Colonic mucosa (tissue), 4 donors: Measurements from ENCODE around the gene MAGI2. TPM values are rescaled to one million over a fixed set of nuclear protein-coding genes. Genes with fewer than 3 reads are reported as not detected.

ENCODE experiments used
- DNase-seq: peaks from one replicate; pipeline ENCODE4 v3.0.0-alpha.2; 2020
- H3K27ac ChIP-seq: fragments of 200-600 bp; one replicate; pipeline ENCODE4 v1.8.0; 2021
- H3K27me3 ChIP-seq: fragments of 200-600 bp; one replicate; pipeline ENCODE4 v1.8.0; 2021
- H3K36me3 ChIP-seq: fragments of 200-600 bp; one replicate; pipeline ENCODE4 v1.8.0; 2021
- H3K4me1 ChIP-seq: fragments of 200-600 bp; one replicate; pipeline ENCODE4 v1.8.0; 2021; ENCODE audit warnings: mild to moderate bottlenecking
- H3K4me3 ChIP-seq: fragments of 200-600 bp; one replicate; pipeline ENCODE4 v1.8.0; 2021
- H3K9ac ChIP-seq, 2 donors: one replicate each; pipeline ENCODE4 v1.7.0; 2013; ENCODE audit warnings: control low read depth in 2 of 2, low read depth in 2 of 2, low read length in 2 of 2
- H3K9me3 ChIP-seq: fragments of 200-600 bp; one replicate; pipeline ENCODE4 v1.8.0; 2021
- intact Hi-C: fragments of 100-400 bp; cut with DNase I; formaldehyde crosslinking; loops from one replicate; pipeline ENCODE4 v1.14.1; 2022
- total RNA-seq, 2 donors: library from RNA; stranded (reverse); fragmentation: NEBNext Ultra II Directional in 1 of 2; extraction: Animal tissue kit (Norgen Biotek cat#: 25700) in 1 of 2; gene quantifications; one replicate each; pipeline ENCODE4 v1.2.1, GENCODE V29; 2021
- TF ChIP-seq, protein P1 (sequence below): fragments of 200-600 bp; IDR thresholded peaks from one replicate; pipeline ENCODE4 v1.8.0; 2022; ENCODE audit warnings: antibody characterized with exemption, mild to moderate bottlenecking
- donor health status: healthy.
- donor health status: DM: no; HTN: no; CAD: no.
- donor health status: DM: no; HTN: no; CAD: no.

MAGI2 gene
- total RNA-seq, 2 donors from 2014 or later = 1.1 to 2.4 TPM

DNA sequence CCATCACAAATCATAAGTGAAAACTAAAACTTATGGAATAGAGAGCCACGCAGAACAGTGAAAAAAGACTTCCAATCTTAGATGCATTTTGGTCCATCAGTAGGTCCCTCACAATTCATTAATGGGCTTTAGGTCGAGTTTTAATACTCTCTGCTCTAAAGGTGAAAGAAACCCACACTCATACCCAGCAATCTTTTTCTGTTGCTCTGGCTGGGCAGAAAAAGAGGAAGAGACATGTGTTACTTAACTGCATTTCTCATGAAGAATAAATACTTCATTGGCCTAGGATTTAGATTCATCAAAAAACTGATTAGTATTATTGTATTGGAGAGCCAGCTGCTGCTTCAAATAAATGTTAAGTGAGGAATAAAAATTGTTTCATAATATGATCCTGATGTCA, 1009.2 kb downstream of the MAGI2 start:
- H3K4me3 ChIP-seq = no peak overlapping the region
- no peak for DNase-seq
- TF ChIP-seq, protein P1, sequence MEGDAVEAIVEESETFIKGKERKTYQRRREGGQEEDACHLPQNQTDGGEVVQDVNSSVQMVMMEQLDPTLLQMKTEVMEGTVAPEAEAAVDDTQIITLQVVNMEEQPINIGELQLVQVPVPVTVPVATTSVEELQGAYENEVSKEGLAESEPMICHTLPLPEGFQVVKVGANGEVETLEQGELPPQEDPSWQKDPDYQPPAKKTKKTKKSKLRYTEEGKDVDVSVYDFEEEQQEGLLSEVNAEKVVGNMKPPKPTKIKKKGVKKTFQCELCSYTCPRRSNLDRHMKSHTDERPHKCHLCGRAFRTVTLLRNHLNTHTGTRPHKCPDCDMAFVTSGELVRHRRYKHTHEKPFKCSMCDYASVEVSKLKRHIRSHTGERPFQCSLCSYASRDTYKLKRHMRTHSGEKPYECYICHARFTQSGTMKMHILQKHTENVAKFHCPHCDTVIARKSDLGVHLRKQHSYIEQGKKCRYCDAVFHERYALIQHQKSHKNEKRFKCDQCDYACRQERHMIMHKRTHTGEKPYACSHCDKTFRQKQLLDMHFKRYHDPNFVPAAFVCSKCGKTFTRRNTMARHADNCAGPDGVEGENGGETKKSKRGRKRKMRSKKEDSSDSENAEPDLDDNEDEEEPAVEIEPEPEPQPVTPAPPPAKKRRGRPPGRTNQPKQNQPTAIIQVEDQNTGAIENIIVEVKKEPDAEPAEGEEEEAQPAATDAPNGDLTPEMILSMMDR = no peak
- no peaks in the 10 kb centered on the region for H3K27me3 ChIP-seq
- intact Hi-C loops = no loop called here
- H3K4me1 ChIP-seq = no peaks in the 10 kb centered on the region
- no peak overlapping the region for H3K27ac ChIP-seq
- H3K9me3 ChIP-seq = no peaks in the 10 kb centered on the region
- no peaks in the 10 kb centered on the region for H3K36me3 ChIP-seq
- H3K9ac ChIP-seq = no peak overlapping the region

DNA sequence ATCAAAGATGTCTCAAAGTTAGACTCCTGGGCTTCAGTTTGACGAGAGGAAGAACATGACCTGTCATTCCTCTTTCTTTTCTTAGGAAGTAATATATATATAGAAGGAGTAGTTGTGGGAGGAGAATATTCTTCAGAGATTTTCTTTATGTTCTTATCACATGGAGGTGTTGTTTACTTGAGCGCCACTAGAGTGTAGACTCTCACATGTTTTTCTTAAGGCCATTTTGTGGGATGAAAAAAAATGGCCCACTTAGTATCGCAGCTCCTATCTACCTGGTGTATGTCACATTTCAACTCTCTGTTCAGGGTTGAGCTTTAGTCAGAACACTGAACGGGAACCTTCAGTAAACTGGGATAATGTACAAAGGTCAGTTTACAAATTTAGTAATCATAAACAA, 1009.7 kb downstream of the MAGI2 start:
- H3K9ac ChIP-seq = no peak overlapping the region
- H3K36me3 ChIP-seq = no peaks in the 10 kb centered on the region
- no peaks in the 10 kb centered on the region for H3K27me3 ChIP-seq
- H3K9me3 ChIP-seq = no peaks in the 10 kb centered on the region
- DNase-seq = no peak
- TF ChIP-seq, protein P1 = no peak
- no peak overlapping the region for H3K27ac ChIP-seq
- H3K4me1 ChIP-seq = no peaks in the 10 kb centered on the region
- H3K4me3 ChIP-seq = no peak overlapping the region
- intact Hi-C loops = no loop called here

DNA sequence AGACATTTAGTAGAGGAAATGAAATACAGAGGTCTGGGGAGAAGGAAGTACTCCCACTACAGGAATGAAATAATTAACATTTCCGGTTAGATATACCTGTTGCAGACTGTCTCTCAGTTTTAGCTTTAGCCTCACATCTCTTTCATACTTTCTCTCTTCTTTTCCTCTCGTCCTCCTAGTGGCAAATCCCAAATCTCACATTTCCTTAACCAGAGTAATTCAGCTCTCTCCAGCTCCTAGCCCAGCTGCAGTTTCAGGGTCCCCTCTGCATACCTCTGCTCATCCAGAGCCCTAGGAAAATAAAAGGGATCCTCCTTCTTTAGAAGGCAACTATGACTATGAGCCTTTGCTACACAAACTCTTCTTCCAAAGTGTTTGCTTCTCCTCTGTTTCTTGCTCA, 1011.7 kb downstream of the MAGI2 start:
- no peaks in the 10 kb centered on the region for H3K36me3 ChIP-seq
- no peak overlapping the region for H3K4me3 ChIP-seq
- no peaks in the 10 kb centered on the region for H3K4me1 ChIP-seq
- H3K27ac ChIP-seq = no peak overlapping the region
- no peak for DNase-seq
- H3K9ac ChIP-seq = no peak overlapping the region
- intact Hi-C loops = no loop called here
- TF ChIP-seq, protein P1 = no peak
- no peaks in the 10 kb centered on the region for H3K9me3 ChIP-seq
- no peaks in the 10 kb centered on the region for H3K27me3 ChIP-seq

DNA sequence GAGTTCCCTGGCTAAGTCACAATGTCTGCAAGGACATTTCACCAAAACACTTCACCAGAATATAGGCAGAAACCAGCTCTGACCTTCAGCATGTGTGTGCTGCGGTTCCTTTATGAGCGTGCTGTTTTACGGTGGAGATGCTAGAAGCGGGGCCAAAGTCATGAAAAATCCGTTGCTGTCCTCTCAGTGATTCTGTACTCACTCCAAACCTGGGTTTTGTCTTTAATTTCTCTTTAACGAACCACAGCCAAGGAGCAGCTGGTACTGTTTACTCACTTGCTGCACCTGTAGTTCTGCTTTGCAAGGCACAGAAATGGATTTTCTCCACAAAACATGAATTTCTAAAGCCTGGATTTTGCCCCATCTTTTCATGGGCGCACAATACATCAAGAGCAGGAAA, 1015.0 kb downstream of the MAGI2 start:
- Histone ChIP-seq H3K9me3 (no peaks in the 10 kb centered on the region), H3K4me1 (no peaks in the 10 kb centered on the region), H3K36me3 (no peaks in the 10 kb centered on the region), H3K27ac (no peak overlapping the region), H3K9ac (no peak overlapping the region), H3K27me3 (no peaks in the 10 kb centered on the region), H3K4me3 (no peak overlapping the region)
- TF ChIP-seq, protein P1 = no peak
- no peak for DNase-seq
- intact Hi-C loops = no loop called here

DNA sequence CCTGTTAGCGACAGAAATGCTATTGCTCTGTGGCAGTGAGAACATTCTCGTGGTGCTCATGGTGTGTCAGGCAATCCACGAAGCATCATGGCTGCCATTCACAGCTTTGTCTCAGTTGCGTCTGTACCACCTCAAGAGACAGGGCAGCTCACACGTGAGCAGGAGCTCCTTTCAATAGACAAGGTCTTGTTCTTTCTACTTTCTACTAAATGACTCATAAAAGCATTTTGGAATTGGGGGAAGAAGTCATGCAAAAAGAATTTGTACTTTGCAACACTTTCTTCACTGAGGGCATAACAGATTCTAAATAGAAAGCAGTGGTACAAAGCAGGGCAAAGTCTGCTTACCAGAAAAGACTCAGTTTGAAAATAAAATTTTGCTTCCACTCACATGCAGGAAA, 1016.3 kb downstream of the MAGI2 start:
- intact Hi-C loops = no loop called here
- TF ChIP-seq, protein P1 = no peak
- H3K4me3 ChIP-seq = no peak overlapping the region

DNA sequence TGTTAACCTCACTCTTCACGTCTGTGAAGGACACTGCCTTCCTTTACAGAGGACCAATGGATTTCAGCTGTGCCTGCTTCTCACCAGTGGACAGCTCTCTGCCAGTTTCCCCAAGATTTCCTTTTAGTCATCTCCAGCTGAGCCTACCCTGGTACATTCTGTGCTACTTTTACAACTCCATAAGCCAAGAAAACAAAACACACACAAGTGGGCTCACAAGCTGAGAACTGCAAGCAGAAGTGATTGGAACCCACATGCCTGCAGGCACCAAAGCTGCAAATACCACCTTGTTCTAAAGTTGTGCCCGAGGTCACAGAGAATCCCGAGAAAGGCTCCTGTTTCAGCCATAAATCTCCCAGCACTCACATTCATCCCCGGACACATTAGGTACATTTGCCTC, 1018.1 kb downstream of the MAGI2 start:
- no peaks in the 10 kb centered on the region for H3K27me3 ChIP-seq
- intact Hi-C loops = no loop called here

More for the DNA sequence above, 1016.3 kb downstream of the MAGI2 start:
- Histone ChIP-seq H3K4me1 (no peaks in the 10 kb centered on the region), H3K9ac (no peak overlapping the region), H3K27me3 (no peaks in the 10 kb centered on the region), H3K36me3 (no peaks in the 10 kb centered on the region), H3K9me3 (no peaks in the 10 kb centered on the region), H3K27ac (no peak overlapping the region)
- no peak for DNase-seq

More for the DNA sequence above, 1018.1 kb downstream of the MAGI2 start:
- H3K4me1 ChIP-seq = no peaks in the 10 kb centered on the region
- no peak for DNase-seq
- TF ChIP-seq, protein P1 = no peak
- H3K9ac ChIP-seq = no peak overlapping the region
- H3K9me3 ChIP-seq = no peaks in the 10 kb centered on the region
- H3K27ac ChIP-seq = no peak overlapping the region
- H3K4me3 ChIP-seq = no peak overlapping the region
- no peaks in the 10 kb centered on the region for H3K36me3 ChIP-seq
